HG03066 (cell line): ENCODE data around the gene LLGL2.

Source experiments
- ATAC-seq: cut with Tn5 transposase; IDR thresholded peaks from one replicate; pipeline ENCODE4 v1.9.1; 2021; ENCODE audit warnings: low read depth; ENCODE audit not compliant: unreplicated experiment

The LLGL2 gene

DNA sequence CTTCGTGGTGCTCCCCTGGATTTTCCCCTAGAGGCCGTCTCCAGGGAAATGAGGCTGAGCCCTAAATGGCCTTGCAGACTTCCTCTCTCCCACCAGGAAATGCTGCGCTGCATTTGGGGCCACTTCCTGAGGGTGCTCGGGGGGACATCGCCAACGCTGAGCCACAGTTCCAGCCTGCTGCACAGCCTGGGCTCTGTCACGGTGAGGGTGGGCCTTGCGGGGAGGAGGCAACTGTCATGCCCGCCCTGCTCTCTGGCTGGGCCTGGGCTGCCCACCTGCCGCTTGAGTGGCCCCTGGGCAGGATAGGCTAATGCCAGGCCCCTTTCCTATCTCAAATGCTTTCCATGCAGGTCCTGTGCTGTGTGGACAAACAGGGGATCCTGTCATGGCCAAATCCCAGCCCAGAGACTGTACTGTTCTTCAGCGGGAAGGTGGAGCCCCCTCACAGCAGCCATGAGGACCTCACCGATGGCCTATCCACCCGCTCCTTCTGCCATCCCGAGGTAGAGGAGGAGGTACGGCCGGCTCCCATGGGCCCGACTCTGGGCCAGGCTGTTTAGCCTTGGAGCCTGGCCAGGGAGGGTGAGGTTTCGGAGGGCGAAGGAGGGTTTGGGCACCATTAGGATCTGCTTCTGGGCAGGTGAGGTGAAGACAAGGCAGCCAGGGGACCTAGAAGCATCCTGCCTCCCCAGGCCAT lies 34.4 kb upstream of the LLGL2 start:
- ATAC-seq, result no peak

GRCh38 chr17:75491680-75492079 lies 33.8 kb upstream of the LLGL2 start:
- ATAC-seq, result no peak

GRCh38 chr17:75492555-75493168 lies 32.8 kb upstream of the LLGL2 start:
- ATAC-seq, result no peak

DNA sequence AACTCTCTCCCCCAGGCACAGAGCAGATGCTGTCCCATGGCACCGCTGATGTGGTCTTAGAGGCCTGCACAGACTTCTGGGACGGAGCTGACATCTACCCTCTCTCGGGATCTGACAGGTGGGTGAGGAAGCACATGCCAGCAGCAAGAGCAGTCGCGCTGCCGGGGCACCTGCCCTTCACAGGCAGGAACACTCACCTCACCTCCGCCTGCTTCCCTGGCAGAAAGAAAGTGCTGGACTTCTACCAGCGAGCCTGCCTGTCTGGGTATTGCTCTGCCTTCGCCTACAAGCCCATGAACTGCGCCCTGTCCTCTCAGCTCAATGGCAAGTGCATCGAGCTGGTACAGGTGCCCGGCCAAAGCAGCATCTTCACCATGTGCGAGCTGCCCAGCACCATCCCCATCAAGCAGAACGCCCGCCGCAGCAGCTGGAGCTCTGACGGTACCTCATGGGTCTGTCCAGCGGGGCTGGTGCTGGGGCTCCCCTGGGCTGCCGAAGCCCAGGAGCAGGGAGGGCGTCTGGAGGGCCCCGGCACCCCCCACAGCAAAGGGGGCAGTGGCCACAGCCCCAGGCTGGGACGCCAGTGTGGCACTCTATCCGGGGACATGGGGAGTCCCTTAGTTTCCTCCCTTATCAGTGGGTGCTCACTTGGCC lies 31.9 kb upstream of the LLGL2 start:
- no peak for ATAC-seq

GRCh38 chr17:75494326-75494877 lies 31.1 kb upstream of the LLGL2 start:
- ATAC-seq, result no peak

DNA sequence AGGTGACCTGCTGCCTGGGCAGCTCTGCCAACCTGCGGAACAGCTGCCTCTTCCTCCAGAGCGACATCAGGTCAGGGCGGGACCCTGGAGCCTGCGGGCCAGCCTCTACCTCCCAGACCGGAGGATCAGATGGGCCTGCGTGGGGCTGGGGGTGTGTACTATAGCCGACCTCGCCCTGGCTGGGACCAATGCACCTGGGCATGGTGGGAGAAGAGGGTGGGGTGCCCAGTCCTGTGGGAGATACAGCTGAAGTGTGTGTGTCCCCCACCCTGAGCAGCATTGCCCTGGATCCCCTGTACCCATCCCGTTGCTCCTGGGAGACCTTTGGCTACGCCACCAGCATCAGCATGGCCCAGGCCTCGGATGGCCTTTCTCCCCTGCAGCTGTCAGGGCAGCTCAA lies 29.5 kb upstream of the LLGL2 start:
- ATAC-seq, result no peak

GRCh38 chr17:75498039-75498725 lies 27.3 kb upstream of the LLGL2 start:
- no peak for ATAC-seq

GRCh38 chr17:75498726-75499213 lies 26.7 kb upstream of the LLGL2 start:
- ATAC-seq, result no peak

DNA sequence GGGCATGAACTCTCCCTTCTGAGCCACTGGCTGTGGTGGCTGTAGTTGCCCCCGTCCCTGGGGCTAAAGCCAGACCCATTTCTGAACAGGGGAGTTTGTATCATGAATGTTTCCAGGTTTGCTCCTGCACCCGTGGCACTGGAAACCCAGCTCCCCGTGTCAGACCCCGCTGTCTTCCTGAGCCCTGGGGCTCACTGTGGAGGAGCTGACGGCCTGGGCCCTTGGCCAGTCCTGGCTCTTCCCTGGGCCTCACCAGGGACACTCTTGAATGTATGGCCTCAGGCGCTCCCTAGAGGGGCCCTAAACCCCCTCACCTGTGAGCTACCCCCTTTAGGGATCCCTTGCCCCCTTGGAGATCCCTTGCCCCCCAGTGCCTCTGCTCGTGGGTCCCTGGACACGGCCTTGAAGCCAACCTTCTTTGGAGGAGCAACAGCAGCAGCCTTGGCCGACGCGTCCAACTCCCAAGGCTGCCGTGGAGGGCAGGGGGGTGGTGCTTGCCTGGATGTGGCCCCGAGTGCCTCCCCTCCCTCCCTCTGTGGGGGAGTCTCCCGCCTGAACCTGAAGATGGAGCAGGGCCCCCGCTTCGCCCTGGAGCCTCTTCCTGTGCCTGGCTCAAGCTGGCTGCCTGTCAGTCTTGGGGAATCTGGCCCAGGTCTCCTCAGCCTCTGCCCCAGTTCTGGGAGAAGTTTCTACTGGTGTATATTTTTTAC lies 26.0 kb upstream of the LLGL2 start:
- ATAC-seq, result no peak

GRCh38 chr17:75500419-75501216 lies 24.9 kb upstream of the LLGL2 start:
- ATAC-seq, result no peak

- ATAC-seq, result no peak
These were observed 24.0 kb upstream of the LLGL2 start for GRCh38 chr17:75501378-75502071.

GRCh38 chr17:75502072-75502720 lies 23.3 kb upstream of the LLGL2 start:
- no peak for ATAC-seq

GRCh38 chr17:75502721-75503329 lies 22.7 kb upstream of the LLGL2 start:
- ATAC-seq, result no peak

DNA sequence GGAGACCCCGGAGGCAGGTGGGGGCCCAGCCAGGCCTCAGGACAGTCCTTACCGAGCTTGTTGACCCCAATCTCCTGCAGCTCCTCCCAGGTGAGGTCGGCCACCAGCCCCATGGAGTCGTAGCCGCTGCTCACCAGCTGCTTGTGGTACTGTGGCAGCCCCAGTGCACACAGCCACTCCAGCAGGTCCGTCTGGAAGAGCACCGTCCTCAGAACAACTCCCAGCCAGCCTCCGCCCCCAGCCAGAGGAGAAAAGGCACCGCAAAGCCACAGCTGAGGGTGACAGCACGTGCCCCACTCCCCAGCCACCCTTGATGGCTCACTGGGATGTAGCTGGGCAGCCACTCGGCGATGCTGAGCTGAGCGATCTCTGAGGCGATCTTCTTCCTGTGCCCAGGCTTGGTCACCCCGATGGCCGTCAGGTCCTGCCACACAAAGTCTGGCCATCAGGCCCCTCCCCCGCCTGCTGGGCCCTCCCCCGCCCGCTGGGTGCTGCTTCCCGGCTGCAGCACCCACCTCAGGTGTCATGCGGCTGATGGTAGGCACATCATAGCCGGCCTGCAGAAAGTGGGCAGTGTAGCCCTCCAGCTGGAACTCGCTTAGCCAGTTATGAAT lies 22.1 kb upstream of the LLGL2 start:
- ATAC-seq, result no peak

DNA sequence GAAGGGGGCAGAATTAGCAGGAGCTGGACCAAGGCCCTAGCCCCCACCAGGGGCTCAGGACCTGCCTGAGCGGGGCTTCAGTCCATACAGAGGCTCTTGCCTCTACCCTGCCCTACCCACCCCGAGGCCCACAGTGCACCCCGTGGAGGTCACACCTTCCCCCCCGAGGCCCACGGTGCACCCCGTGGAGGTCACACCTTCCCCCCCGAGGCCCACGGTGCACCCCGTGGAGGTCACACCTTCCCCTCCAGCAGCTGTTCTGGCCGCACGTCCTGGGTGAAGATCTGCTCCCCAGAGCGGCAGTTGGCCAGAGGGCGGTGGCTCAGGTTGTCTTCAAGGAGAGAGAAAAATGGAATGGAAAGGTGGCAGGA lies 21.5 kb upstream of the LLGL2 start:
- no peak for ATAC-seq

GRCh38 chr17:75504347-75505151 lies 20.9 kb upstream of the LLGL2 start:
- no peak for ATAC-seq

GRCh38 chr17:75505152-75505409 lies 20.4 kb upstream of the LLGL2 start:
- no peak for ATAC-seq
